HEK293T (cell line): ENCODE results near the gene UQCRQ.

Experiments
- BHLHE40 ChIP-seq: fragments of 450-650 bp; IDR thresholded peaks from 2 replicates; pipeline ENCODE4 v1.6.1; 2016; ENCODE audit warnings: mild to moderate bottlenecking, moderate library complexity, borderline replicate concordance
- ELF4 ChIP-seq: fragments of 450-650 bp; IDR thresholded peaks from 2 replicates; pipeline ENCODE4 v1.6.1; 2017; ENCODE audit warnings: antibody characterized with exemption
- FOXA1 ChIP-seq: fragments of 450-650 bp; IDR thresholded peaks from 2 replicates; pipeline ENCODE4 v1.6.1; 2016; ENCODE audit warnings: mild to moderate bottlenecking
- FOXK2 ChIP-seq: fragments of 450-650 bp; IDR thresholded peaks from 2 replicates; pipeline ENCODE4 v1.6.1; 2016; ENCODE audit warnings: mild to moderate bottlenecking
- FOXM1 ChIP-seq: fragments of 450-650 bp; IDR thresholded peaks from 2 replicates; pipeline ENCODE4 v1.6.1; 2017; ENCODE audit warnings: mild to moderate bottlenecking, borderline replicate concordance
- HDGF ChIP-seq: fragments of 450-650 bp; IDR thresholded peaks from 2 replicates; pipeline ENCODE4 v1.6.1; 2017; ENCODE audit warnings: antibody characterized with exemption, borderline replicate concordance
- L3MBTL2 ChIP-seq: fragments of 450-650 bp; conservative IDR thresholded peaks from 2 replicates; pipeline ENCODE4 v1.6.1; 2016; ENCODE audit warnings: mild to moderate bottlenecking
- LEF1 ChIP-seq: fragments of 450-650 bp; IDR thresholded peaks from 2 replicates; pipeline ENCODE4 v1.6.1; 2017; ENCODE audit warnings: mild to moderate bottlenecking, borderline replicate concordance
- NFRKB ChIP-seq: fragments of 450-650 bp; IDR thresholded peaks from 2 replicates; pipeline ENCODE4 v1.6.1; 2016; ENCODE audit warnings: mild to moderate bottlenecking, moderate library complexity
- PKNOX1 ChIP-seq: fragments of 450-650 bp; IDR thresholded peaks from 2 replicates; pipeline ENCODE4 v1.6.1; 2016
- SP1 ChIP-seq: fragments of 450-650 bp; IDR thresholded peaks from 2 replicates; pipeline ENCODE4 v1.6.1; 2017
- TARDBP ChIP-seq: fragments of 450-650 bp; IDR thresholded peaks from 2 replicates; pipeline ENCODE4 v1.6.1; 2016
- ZNF384 ChIP-seq: fragments of 450-650 bp; IDR thresholded peaks from 2 replicates; pipeline ENCODE4 v1.6.1; 2016

GRCh38 chr5:132890817-132891216, 24.4 kb downstream of the UQCRQ start:
- TF ChIP-seq SP1 (no peak), BHLHE40 (no peak), FOXM1 (no peak), TARDBP (no peak), ZNF384 (no peak), NFRKB (no peak), LEF1 (no peak), FOXK2 (no peak), PKNOX1 (no peak), FOXA1 (no peak), L3MBTL2 (no peak), ELF4 (no peak), HDGF (no peak)
